IPS-18c (cell line): Measurements from ENCODE around the gene BAX.

ENCODE experiments used
- H3K4me3 ChIP-seq: 2 replicates; pipeline ENCODE4 v1.7.0; 2013; ENCODE audit warnings: low read depth, mild to moderate bottlenecking, low read length, moderate library complexity; ENCODE audit not compliant: insufficient read depth
- H3K9me3 ChIP-seq: one replicate; pipeline ENCODE4 v1.6.1; 2013; ENCODE audit warnings: mild to moderate bottlenecking, low read length, moderate library complexity; ENCODE audit not compliant: control insufficient read depth, insufficient read depth

BAX gene

DNA sequence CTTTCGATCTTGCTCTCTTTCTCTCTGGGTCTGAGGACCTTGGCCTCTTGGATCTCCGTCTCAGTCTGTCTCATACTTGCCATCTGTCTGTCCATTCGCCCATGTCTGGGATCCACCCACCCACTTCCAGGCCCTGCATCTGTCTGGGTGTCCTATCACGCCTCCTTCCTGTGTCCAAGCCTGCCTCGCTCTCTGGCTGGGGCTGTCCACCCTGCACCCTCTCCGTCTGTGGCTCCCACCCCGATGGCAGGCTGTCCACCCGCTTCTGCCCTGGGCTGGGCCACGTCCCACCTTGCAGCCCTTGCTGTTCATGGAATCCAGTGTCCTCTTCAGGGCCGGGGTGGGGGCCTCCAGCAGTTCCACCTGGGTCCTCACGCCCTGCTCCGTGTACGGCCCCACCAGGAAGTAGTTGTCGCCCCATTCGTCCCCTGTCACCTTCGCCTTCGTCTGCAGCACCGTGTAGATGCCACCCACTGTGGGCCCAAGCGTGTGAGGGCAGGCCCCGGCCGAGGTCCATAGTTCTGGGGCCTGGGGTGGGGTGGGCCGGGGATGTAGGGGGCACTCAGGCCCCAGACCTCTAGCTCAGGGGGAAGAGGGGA, 36.4 kb downstream of the BAX start:
- H3K9me3 ChIP-seq: no peaks in the 10 kb centered on the region
- no peak overlapping the region for H3K4me3 ChIP-seq

DNA sequence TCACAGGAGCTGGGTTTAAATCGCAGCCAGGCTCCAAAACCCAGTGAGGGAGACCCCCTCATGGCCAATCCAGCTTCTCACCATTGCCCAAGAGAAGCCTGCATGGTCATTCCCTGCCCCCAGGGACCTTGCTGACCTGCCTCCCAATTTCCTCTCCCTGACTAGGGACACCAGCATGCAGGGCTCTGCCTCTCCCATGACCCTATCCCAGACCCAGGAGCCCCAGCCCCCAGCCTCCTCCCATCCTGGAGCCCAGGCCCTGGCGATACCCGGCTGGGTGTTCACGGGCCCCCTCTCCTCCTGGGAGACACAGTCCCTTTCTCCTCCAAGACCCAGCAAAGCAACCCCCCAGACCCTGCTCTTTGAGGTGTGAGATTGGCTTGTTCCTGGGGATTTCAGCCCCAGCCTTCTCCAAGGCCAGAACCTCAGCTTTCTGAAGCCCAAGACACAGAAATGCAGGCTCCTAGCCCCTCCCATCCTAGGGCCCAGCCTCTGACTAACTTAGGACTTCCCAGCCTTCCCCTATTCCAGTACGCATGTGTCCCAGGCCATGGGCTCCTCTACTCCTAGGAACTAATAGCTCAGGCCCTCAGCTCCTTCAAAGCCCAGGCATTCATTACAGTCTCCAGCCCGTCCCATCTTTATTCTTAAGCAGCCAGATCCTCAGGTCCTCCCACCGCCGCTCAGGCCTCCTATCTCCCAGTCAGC, 37.4 kb downstream of the BAX start:
- Histone ChIP-seq H3K9me3 (no peaks in the 10 kb centered on the region), H3K4me3 (peak overlapping the region; percentile 95)

DNA sequence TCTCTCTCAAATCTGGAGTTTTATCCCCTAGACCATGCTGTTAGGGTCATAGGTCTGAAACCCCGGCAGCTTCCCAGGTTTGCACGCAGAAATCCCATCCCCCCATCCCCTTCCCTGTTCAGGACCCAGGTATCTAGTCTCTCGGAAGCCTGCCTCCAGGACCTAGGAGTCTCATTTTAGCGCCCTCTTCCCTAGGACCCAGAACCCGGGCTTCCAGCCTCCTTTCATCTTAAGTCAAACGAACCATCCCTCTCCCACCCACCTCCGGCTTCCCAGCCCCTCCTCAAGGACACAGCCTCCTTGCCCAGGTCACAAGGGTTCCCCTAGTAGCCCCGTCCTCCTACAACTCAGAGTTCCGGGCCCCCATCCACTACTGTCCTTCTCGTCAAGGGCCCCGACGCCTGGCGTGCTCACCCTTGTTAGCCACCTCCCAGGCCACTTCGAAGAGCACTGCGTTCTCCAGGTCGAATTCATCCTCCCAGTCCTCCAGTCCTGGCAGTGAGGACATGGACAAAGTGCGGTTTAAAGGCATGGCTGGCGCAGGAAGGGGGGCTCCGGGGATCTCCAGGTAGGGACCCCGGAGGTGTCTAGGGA, 38.0 kb downstream of the BAX start:
- H3K4me3 ChIP-seq: peak overlapping the region; percentile 95
- no peaks in the 10 kb centered on the region for H3K9me3 ChIP-seq

DNA sequence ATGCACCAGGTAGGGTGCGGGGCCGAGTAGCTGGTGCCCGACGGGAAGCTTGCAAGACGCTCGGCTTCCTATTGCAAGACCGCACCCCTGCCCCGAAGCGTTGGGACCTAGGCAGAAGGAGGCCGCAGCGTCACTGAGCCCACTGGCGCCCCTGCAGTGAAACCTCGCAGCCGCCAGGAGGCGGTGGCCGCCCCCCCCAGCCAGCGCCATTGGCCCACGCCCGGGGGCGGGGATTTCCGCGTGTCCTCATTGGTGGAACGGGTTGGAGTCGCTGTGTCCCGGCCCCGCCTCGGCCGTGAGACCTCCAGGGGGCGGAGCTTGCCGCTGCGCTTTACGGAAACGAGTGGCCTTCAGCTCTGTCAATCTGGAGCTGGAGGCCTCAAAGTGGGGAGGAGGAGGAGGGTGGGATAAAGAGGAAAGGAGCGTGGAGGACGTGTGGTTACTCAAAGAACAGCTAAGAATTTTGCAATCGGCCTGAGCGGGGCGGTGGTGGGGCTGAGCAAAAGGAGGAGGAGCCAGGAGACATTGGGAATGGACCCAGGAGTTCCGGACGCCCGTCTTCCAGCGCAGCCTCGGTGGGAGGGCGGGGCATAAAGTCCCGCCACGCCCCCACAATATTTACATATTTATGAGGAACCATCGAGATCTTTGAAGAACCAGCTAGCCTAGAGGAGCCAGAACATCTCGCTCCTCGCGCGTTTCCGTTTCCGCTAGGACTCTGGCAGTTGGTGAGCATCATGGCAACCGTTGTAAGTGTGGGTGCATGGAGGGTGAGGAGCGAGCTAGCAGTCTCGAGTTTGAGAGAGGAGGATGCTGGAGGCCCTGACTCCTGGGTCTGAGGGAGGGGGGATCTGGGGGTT, 38.7 kb downstream of the BAX start, which contains the start of the genes GYS1 and RUVBL2:
Gene GYS1, minus strand, starts transcription at position 135 of the 860 bp plus-strand sequence. CDS start 197 bp downstream, outside the sequence.
Gene RUVBL2, plus strand, starts transcription at position 713 of the 860 bp plus-strand sequence. Its CDS starts 25 bp downstream, at position 738.
- peak within 1 kb of the TSS; percentile 95 for H3K4me3 ChIP-seq
- H3K9me3 ChIP-seq: no peaks in the 10 kb centered on the region

DNA sequence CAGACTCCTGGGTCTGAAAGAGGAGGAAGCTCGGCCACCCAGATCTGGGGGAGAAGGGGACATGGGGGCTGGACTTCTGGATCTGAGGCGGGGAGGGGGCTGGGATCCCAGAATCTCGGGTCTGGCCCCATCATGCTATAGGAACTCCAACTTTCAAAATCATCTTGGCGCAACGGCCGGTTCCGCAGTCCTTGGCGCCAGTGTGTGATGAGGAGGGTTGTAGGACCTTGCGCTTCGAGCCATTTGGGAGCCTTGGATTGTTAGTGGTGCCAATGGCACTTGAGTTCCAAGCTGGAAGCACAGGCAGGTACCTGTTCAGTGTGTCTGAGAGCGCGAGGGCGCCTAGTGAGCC, 39.3 kb downstream of the BAX start:
- Histone ChIP-seq H3K9me3 (no peaks in the 10 kb centered on the region), H3K4me3 (peak overlapping the region; percentile 87)

DNA sequence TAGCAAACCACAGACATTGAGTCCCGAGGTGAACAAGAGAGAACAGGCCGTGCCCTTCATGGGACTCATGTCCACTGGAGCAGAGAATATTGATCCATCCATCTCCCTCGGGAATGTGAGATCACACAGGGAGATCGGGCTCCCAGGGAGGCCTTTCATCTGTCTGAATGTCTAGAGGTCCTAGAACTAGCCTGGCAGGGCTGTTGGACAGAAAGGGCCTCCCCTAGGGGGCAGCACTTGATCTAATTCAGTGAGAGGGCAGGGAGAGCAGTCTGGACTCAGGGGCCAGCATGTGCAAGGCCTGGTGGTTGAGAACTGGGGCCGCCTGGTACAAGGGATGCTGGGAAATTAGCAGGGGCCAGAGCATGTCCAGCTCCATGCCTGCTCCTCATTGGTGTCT, 43.3 kb downstream of the BAX start:
- no peaks in the 10 kb centered on the region for H3K9me3 ChIP-seq
- no peak overlapping the region for H3K4me3 ChIP-seq

DNA sequence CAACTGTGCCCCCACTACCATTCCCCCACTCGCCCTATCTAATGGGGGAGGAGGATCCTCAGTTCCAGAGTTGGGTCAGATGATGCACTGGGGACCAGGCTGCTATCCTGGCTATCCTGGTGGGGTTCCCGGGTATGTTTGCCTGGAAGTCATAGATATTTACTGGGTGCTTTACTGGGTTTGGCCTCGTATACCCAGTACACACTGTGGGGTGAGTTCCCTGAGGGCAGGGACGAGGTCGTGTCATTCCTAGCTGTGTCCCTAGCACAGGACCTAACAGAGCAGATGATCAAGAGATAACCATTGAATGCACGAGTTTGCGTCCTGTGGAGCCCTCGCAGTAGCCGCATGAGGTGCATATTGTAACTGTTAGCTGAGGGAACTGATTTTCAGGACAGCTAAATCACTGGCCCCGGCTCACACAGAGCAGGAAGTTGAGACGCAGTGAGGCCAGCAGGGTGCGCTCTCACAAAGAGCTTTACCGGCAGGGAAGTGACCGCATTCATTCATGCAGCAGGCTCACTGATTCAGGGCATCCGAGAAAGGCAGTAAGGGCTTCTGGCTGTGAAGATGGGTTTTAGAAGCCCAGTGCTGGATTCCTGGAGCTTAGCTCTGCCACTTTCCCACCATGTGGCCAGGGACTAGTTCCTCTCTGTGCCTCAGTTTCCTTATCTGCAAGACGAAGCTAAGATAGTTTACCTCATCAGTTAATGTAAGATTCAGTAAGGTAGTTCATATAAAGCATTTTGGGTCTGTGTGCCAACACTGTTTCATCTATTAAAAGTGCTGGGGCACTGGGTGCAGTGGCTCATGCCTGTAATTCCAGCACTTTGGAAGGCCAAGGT, 45.0 kb downstream of the BAX start:
- Histone ChIP-seq H3K9me3 (no peaks in the 10 kb centered on the region), H3K4me3 (no peak overlapping the region)

DNA sequence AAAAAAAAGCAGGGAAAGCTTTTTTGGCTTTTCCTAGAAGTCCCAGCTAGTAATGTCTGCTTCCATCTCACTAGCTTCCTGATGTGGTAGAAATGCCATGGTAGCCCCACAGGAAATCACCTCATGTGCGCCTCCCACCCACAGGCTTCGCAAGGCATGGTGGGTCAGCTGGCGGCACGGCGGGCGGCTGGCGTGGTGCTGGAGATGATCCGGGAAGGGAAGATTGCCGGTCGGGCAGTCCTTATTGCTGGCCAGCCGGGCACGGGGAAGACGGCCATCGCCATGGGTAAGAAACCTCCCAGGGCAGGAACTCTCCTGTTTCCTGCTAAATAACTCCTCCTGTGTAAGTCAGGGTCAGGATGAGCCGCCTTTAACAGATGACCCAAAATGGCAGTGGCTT, 49.5 kb downstream of the BAX start:
- no peaks in the 10 kb centered on the region for H3K9me3 ChIP-seq
- no peak overlapping the region for H3K4me3 ChIP-seq

DNA sequence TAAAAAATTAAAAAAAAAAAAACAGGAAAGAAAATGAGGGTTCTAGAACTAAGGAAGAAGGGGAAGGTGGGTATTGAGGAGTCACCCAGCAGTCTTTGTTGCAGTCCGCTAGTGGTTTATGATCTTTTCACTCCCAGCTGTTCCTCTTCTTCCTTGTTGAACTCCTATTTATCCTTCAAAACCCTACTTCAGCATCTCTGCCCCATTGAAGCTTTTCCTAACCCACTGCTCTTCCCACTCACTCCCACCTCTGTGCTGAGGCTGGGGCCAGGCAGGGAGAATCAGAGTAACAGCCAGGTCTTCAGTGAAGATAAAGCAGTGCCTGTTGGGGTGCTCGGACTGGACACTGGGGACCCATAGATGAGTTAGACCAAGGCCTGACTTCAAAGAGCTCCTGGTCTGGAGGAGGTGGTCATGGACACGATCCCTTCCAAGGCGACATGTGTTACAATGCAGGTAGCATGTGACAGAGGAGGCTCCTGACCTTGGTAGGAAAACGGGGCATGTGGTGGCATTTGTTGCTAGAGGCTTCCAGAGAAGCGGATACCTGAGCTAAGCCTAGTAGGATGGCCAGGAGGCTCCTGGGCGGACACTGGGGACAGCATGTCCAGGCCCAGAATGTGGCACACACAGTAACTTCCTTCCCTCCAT, 50.4 kb downstream of the BAX start:
- Histone ChIP-seq H3K4me3 (no peak overlapping the region), H3K9me3 (no peaks in the 10 kb centered on the region)

DNA sequence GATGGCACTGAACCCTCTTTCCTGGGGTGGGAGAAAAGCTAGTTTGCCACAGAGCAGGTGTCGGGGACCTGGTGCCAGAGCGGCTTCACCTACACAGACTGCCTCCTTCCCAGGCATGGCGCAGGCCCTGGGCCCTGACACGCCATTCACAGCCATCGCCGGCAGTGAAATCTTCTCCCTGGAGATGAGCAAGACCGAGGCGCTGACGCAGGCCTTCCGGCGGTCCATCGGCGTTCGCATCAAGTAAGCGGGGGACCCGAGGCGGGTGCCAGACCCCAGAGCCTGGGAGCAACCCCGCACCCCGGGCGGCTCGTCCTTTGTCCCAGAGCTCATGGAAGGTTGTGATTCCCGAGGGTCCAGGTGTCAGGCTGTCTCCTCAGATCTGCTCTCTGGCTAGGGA, 52.2 kb downstream of the BAX start:
- H3K4me3 ChIP-seq: no peak overlapping the region
- no peaks in the 10 kb centered on the region for H3K9me3 ChIP-seq

DNA sequence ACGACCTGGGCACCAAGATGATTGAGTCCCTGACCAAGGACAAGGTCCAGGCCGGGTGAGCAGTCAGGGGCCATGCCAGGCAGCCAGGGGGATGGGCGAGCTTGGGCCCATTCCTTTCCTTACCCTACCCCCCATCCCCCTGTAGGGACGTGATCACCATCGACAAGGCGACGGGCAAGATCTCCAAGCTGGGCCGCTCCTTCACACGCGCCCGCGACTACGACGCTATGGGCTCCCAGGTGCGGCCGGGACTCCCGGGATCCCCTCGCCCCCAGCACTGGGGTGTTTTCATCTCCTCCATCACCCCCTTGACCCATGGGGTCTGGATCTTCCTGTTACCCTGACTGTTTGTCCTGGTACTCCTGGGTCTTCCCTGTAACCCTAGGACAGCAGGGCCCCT, 55.2 kb downstream of the BAX start:
- Histone ChIP-seq H3K4me3 (no peak overlapping the region), H3K9me3 (no peaks in the 10 kb centered on the region)

DNA sequence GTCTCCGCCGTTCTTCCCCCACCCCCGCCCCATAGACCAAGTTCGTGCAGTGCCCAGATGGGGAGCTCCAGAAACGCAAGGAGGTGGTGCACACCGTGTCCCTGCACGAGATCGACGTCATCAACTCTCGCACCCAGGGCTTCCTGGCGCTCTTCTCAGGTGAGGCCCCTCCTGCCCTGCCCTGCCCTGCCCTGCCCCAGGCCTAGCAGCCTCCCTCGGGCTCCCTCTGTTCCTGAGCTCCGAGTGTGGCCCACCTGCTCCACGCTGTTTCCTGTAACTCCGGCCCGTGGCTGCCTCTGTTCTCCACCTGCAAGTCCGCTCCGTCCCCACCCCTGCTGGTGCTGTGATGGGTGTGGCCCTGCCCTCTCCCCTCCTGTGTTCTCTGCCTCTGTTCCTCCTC, 55.8 kb downstream of the BAX start:
- Histone ChIP-seq H3K4me3 (no peak overlapping the region), H3K9me3 (no peaks in the 10 kb centered on the region)

DNA sequence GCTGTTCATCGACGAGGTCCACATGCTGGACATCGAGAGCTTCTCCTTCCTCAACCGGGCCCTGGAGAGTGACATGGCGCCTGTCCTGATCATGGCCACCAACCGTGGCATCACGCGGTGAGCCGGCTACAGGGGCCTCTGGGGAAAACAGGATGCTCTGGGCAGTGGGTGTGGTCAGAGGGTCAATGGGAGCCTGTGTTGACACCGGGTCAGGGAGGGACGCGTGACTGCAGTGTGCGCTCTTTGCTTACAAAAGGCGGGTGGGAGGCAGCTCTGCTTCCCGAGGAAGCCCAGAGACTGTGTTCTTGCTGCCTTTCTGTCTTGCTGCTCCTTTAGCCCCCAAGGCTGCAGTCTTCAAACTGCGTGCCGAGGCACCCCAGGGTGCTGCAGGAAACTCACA, 56.5 kb downstream of the BAX start:
- Histone ChIP-seq H3K9me3 (no peaks in the 10 kb centered on the region), H3K4me3 (no peak overlapping the region)
